LNCAP (cell line): ENCODE results near the gene TLE3.

Source experiments
- TF ChIP-seq, protein P1 (sequence below): fragments of 450-650 bp; IDR thresholded peaks from 2 replicates; pipeline ENCODE4 v1.5.1; 2017; ENCODE audit warnings: mild to moderate bottlenecking

Gene TLE3

GRCh38 chr15:70060214-70060992, 37.3 kb downstream of the TLE3 start:
- TF ChIP-seq, protein P1, sequence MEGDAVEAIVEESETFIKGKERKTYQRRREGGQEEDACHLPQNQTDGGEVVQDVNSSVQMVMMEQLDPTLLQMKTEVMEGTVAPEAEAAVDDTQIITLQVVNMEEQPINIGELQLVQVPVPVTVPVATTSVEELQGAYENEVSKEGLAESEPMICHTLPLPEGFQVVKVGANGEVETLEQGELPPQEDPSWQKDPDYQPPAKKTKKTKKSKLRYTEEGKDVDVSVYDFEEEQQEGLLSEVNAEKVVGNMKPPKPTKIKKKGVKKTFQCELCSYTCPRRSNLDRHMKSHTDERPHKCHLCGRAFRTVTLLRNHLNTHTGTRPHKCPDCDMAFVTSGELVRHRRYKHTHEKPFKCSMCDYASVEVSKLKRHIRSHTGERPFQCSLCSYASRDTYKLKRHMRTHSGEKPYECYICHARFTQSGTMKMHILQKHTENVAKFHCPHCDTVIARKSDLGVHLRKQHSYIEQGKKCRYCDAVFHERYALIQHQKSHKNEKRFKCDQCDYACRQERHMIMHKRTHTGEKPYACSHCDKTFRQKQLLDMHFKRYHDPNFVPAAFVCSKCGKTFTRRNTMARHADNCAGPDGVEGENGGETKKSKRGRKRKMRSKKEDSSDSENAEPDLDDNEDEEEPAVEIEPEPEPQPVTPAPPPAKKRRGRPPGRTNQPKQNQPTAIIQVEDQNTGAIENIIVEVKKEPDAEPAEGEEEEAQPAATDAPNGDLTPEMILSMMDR, result no peak

- TF ChIP-seq, protein P1, result no peak
Measured at GRCh38 chr15:70059476-70060213, 38.1 kb downstream of the TLE3 start.

GRCh38 chr15:70058642-70059360, 38.9 kb downstream of the TLE3 start:
- TF ChIP-seq, protein P1, result no peak

DNA sequence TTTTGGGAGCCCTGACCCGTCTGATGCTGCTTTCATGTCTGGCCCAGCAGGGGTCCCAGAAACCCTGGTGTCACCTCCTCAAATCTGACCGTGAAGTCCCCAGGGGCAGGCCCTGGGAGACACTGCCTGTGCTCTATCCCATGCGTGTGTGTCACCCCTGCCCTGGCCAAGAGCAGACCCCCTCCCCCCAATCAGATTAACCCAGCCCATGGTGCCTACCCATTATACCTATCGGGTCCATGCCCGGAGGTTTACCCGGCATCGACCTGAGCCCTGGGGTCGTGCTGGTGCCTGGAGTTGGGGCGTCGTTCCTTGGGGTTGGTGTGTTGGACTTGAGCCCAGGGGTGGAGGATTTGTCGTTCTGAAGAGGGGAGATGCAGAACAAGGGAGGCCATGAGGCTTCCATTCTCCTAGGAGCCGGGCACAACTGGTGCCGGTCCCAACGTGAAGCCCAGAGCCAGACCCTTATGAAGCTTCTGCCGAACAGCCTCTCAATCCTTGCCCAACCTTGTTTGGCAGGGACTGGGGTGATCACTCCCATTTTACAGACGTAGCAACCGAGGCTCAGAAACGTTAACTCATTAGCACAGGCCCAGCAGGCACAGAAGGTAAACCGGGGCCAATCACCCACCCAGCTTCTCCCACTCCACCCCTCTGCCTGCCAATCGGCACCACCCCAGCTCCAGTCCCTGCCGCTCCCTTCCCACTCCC, 39.6 kb downstream of the TLE3 start:
- TF ChIP-seq, protein P1, result no peak

- TF ChIP-seq, protein P1, result no peak
Measured at GRCh38 chr15:70056091-70056680, 41.5 kb downstream of the TLE3 start.

DNA sequence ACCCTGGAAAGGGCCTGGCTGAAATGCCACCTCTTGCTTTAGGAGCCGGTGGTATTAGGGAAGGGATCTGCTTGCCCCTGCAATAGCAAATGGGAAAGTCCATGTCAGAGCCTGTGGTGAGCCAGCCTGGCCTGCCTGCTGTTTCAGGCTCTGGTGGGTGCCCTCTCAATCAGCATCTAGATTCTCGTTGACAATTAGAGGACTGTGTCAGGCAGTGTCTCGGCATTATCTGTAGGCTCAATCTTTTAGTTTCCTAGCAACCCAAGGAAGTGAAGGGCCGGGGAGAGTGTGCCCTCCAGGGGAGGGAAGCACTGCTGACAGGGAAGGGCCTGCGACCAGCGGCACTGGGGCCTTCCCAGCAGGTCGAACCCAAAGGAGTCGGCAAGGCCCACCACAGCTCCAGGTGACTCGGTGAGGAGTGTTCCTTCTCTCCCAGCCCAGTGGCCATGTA, 42.1 kb downstream of the TLE3 start:
- TF ChIP-seq, protein P1, result no peak
